ENCODE results near the gene NEDD1.

NEDD1 gene

GRCh38 chr12:96948782-96949181 lies 41.7 kb downstream of the NEDD1 start:
- TF ChIP-seq GATA3 (IDR thresholded peaks at IDR 0.05; ENCODE audit: low read depth, low read length): no peak
- no peak for TF ChIP-seq GATA2 (IDR thresholded peaks at IDR 0.05; ENCODE audit: low read depth, low read length)

- no peak for TF ChIP-seq GATA3 (IDR thresholded peaks at IDR 0.05; ENCODE audit: low read depth, low read length)
Observed at GRCh38 chr12:96979532-96979931, 72.5 kb downstream of the NEDD1 start.

DNA sequence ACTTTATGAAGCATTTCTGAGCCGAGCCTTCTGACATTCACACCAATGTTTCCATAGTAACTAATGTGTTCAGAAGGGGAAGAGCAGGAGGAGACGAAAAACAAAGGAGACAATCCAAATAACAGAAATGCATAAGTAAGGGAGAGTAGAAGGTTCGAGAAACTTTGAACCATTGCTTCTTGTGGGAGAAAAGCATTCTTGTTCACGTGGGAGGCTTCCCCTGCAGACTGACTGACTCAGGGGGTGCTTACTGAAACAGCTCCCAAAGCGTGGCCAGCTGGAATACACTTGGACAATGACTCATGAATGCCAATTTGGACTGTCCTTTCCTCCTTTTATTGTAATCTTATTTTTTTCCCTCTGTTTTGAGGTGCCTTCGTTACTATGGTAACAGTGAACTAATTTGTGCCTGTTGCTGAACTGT lies 73.9 kb downstream of the NEDD1 start:
- TF ChIP-seq GATA2 (IDR thresholded peaks at IDR 0.05; ENCODE audit: low read depth, low read length) (no peak), GATA3 (IDR thresholded peaks at IDR 0.05; ENCODE audit: low read depth, low read length) (no peak)

GRCh38 chr12:96981911-96982310 lies 74.9 kb downstream of the NEDD1 start:
- TF ChIP-seq GATA2 (IDR thresholded peaks at IDR 0.05; ENCODE audit: low read depth, low read length): no peak
- TF ChIP-seq GATA3 (IDR thresholded peaks at IDR 0.05; ENCODE audit: low read depth, low read length): no peak

DNA sequence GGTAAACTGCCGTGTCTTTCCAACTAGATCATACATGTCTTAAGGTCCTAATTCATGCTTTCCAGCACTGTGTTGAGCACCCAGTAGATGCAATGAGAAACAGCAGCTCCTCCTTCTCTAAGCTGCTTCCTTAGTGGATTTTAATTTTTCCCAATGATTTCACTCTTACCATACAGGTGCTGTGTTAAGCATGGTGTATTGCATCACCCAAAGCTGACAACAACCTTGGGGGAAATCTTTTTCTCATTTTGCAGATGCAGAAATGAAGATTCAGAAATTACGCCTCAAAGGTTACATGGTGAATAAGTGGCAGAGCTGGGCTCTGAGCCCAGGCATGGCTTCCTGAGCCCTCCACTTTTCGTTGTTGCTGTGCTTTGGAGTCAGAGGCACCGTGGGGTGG lies 75.6 kb downstream of the NEDD1 start:
- TF ChIP-seq GATA2 (IDR thresholded peaks at IDR 0.05; ENCODE audit: low read depth, low read length): no peak
- TF ChIP-seq GATA3 (IDR thresholded peaks at IDR 0.05; ENCODE audit: low read depth, low read length): no peak

- TF ChIP-seq GATA2 (IDR thresholded peaks at IDR 0.05; ENCODE audit: low read depth, low read length) (no peak), GATA3 (IDR thresholded peaks at IDR 0.05; ENCODE audit: low read depth, low read length) (no peak)
Observed at GRCh38 chr12:96985515-96986362, 78.7 kb downstream of the NEDD1 start.

DNA sequence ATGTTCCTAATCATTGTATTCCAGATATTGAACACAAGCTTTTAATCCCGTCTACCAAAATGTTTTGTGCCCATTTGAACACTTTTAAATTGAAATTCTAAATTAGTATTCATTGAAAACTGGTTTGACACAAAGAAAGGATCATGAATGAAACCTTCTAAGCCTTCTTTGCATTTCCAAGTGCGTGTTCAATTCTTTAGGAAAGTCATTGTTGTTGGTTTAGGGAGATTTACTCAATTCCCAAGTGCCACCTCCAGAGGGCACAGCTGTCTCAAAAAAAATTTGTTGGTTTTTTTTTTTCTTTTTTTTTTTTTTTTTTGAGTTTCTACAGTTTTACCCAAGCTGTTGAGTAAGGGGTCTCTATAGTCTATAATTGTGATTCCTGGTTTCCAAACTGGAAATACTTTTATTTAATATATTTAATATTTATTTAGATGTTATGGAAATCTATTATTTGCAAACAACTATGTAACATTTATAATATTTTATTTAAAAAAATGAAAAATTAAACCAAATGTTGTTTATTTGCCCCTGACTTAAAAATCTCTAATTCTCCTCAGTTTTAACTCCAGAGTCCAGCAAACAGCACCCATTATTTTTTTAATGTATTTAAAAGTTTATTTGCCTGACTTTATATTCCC lies 79.9 kb downstream of the NEDD1 start:
- TF ChIP-seq GATA3 (IDR thresholded peaks at IDR 0.05; ENCODE audit: low read depth, low read length) (no peak), GATA2 (IDR thresholded peaks at IDR 0.05; ENCODE audit: low read depth, low read length) (no peak)

- TF ChIP-seq GATA3 (IDR thresholded peaks at IDR 0.05; ENCODE audit: low read depth, low read length) (no peak), GATA2 (IDR thresholded peaks at IDR 0.05; ENCODE audit: low read depth, low read length) (no peak)
Observed at GRCh38 chr12:96988919-96989318, 81.9 kb downstream of the NEDD1 start.

- TF ChIP-seq GATA2 (IDR thresholded peaks at IDR 0.05; ENCODE audit: low read depth, low read length) (no peak), GATA3 (IDR thresholded peaks at IDR 0.05; ENCODE audit: low read depth, low read length) (no peak)
Observed at GRCh38 chr12:96989916-96990315, 82.9 kb downstream of the NEDD1 start.

DNA sequence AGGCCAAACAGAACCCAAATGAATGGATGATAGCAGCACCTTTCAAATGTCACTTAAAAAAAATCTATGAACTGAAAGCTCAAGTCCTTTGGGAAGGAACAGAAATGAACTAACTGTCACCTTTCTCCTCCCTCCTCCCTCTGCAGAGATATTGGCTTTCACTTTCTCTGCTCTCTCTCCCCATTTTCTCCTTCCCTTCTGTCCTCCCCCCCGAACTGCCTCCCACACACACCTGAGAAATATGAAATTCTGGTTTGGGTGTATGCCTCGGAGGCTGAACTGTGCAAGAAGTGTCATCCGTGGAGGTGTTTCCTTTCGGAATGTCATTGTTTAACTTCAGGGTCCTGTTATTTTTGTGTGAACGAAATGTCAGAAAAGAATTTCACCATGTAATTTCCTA lies 87.8 kb downstream of the NEDD1 start:
- TF ChIP-seq GATA2 (IDR thresholded peaks at IDR 0.05; ENCODE audit: low read depth, low read length): no peak
- no peak for TF ChIP-seq GATA3 (IDR thresholded peaks at IDR 0.05; ENCODE audit: low read depth, low read length)

DNA sequence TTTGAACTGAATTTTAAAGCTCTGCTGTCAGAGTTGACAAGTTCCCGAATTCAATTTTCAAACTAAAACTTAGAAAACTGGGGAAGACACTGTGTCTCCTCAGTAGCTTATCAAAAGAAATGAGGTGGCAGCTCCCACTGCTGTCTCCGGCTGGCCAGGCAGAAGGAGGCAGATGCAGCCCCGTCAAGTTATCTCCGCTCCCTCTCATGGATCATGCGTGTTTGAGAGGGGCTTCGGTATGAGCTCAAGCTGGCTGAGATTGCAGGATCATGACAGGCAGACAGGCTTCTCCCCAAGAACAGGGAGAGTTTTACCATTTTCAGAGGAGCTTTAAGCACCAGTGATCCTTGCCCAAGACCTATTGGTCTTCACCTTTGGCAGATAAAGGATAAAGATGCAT lies 88.8 kb downstream of the NEDD1 start:
- TF ChIP-seq GATA2 (IDR thresholded peaks at IDR 0.05; ENCODE audit: low read depth, low read length) (no peak), GATA3 (IDR thresholded peaks at IDR 0.05; ENCODE audit: low read depth, low read length) (no peak)

DNA sequence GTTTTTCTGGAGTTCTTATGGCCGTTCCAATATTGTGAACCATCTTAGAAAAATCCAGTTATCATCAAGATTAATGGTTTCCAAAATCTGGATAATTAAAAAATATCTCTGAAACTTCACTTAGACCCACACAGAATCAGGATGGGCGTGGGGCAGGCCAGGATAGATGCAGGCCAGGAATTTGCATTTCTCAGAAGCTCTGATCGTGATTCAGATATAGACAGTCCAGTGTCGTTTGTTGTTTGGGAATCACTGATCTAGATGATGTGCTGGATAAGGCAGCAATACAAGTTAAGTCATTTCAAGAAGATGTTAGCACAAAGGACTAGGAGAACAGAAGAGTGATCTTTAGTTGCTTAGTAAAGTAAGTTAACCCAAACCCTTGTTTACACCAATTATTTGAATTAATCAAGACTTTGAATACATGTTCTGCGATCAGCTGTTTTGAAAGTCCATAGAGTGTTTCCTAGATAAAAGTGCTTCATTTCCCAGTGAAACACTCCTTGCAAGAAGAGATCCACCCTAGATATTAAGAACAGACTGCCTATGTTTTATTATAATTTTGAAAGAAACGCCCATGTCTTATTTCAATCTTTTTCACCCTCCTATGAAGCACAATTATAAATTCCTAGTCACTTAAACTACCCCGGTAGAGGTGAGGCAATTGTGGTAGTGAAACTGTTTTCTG lies 90.9 kb downstream of the NEDD1 start:
- TF ChIP-seq GATA2 (IDR thresholded peaks at IDR 0.05; ENCODE audit: low read depth, low read length) (no peak), GATA3 (IDR thresholded peaks at IDR 0.05; ENCODE audit: low read depth, low read length) (no peak)

- no peak for TF ChIP-seq GATA2 (IDR thresholded peaks at IDR 0.05; ENCODE audit: low read depth, low read length)
- no peak for TF ChIP-seq GATA3 (IDR thresholded peaks at IDR 0.05; ENCODE audit: low read depth, low read length)
Observed at GRCh38 chr12:97003276-97003675, 96.2 kb downstream of the NEDD1 start.

Data from SH-SY5Y (cell line).